ENCODE data around the gene BCAP31. TPM values are rescaled to one million over a fixed set of nuclear protein-coding genes. Genes with fewer than 3 reads are reported as not detected.

BCAP31 gene
- total and polyA plus RNA-seq, 4 donors, result 101 to 130 (median 123) TPM

GRCh38 chrX:153769158-153769864 lies 45.1 kb upstream of the BCAP31 start:
- Histone ChIP-seq H3K27me3 (ENCODE audit: control insufficient read depth in 1 of 2, insufficient read depth in 2 of 2, low read length in 1 of 2) (no peaks in the 10 kb centered on the region), H3K27ac (ENCODE audit: low read depth in 1 of 2, low read length in 2 of 2) (no peak overlapping the region), H3K4me1 (ENCODE audit: control insufficient read depth in 1 of 2, insufficient read depth in 2 of 2, low read length in 2 of 2) (no peaks in the 10 kb centered on the region), H3K36me3 (ENCODE audit: control insufficient read depth in 1 of 2, insufficient read depth in 2 of 2, low read length in 1 of 2) (no peaks in the 10 kb centered on the region), H3K4me3 (ENCODE audit: low read length in 2 of 2) (no peak overlapping the region), H3K9me3 (ENCODE audit: control insufficient read depth, low read length) (no peaks in the 10 kb centered on the region)
- peak; percentile 36 to 70 for DNase-seq
- WGBS, 2 donors, result 87 to 95% methylated on average over 22 to 23 of the region's 23 CpGs
- intact Hi-C loops (cut with DNase I), result no loop called here
- ATAC-seq (ENCODE audit: low FRiP score), result no peak

GRCh38 chrX:153768311-153769157 lies 44.3 kb upstream of the BCAP31 start:
- ATAC-seq (ENCODE audit: low FRiP score) (no peak), DNase-seq (peak; percentile 44 to 73)
- Histone ChIP-seq H3K4me1 (ENCODE audit: control insufficient read depth in 1 of 2, insufficient read depth in 2 of 2, low read length in 2 of 2) (no peaks in the 10 kb centered on the region), H3K27me3 (ENCODE audit: control insufficient read depth in 1 of 2, insufficient read depth in 2 of 2, low read length in 1 of 2) (no peaks in the 10 kb centered on the region), H3K9me3 (ENCODE audit: control insufficient read depth, low read length) (no peaks in the 10 kb centered on the region), H3K4me3 (ENCODE audit: low read length in 2 of 2) (no peak overlapping the region), H3K36me3 (ENCODE audit: control insufficient read depth in 1 of 2, insufficient read depth in 2 of 2, low read length in 1 of 2) (no peaks in the 10 kb centered on the region), H3K27ac (ENCODE audit: low read depth in 1 of 2, low read length in 2 of 2) (no peak overlapping the region)
- intact Hi-C loops (cut with DNase I), result no loop called here
- 87% methylated on average over 22 of the region's 22 CpGs for WGBS, 2 donors

- no peaks in the 10 kb centered on the region for H3K27me3 ChIP-seq (ENCODE audit: control insufficient read depth in 1 of 2, insufficient read depth in 2 of 2, low read length in 1 of 2)
- WGBS, 2 donors, result 94 to 97% methylated on average over 17 to 20 of the region's 20 CpGs
- no peaks in the 10 kb centered on the region for H3K4me1 ChIP-seq (ENCODE audit: control insufficient read depth in 1 of 2, insufficient read depth in 2 of 2, low read length in 2 of 2)
- no peaks in the 10 kb centered on the region for H3K36me3 ChIP-seq (ENCODE audit: control insufficient read depth in 1 of 2, insufficient read depth in 2 of 2, low read length in 1 of 2)
- H3K9me3 ChIP-seq (ENCODE audit: control insufficient read depth, low read length), result no peaks in the 10 kb centered on the region
- DNase-seq (peak; percentile 41 to 74), ATAC-seq (ENCODE audit: low FRiP score) (no peak)
- no peak overlapping the region for H3K27ac ChIP-seq (ENCODE audit: low read depth in 1 of 2, low read length in 2 of 2)
- intact Hi-C loops (cut with DNase I), result no loop called here
- no peak overlapping the region for H3K4me3 ChIP-seq (ENCODE audit: low read length in 2 of 2)
Measured at GRCh38 chrX:153767674-153768055, 43.5 kb upstream of the BCAP31 start.

GRCh38 chrX:153766871-153767673 lies 42.9 kb upstream of the BCAP31 start:
- intact Hi-C loops (cut with DNase I), result no loop called here
- no peaks in the 10 kb centered on the region for H3K9me3 ChIP-seq (ENCODE audit: control insufficient read depth, low read length)
- ATAC-seq (ENCODE audit: low FRiP score), result no peak
- H3K27ac ChIP-seq (ENCODE audit: low read depth in 1 of 2, low read length in 2 of 2), result no peak overlapping the region
- DNase-seq, result peak; percentile 50 to 76
- no peaks in the 10 kb centered on the region for H3K4me1 ChIP-seq (ENCODE audit: control insufficient read depth in 1 of 2, insufficient read depth in 2 of 2, low read length in 2 of 2)
- WGBS, 2 donors, result 84 to 91% methylated on average over 56 of the region's 56 CpGs
- no peak overlapping the region for H3K4me3 ChIP-seq (ENCODE audit: low read length in 2 of 2)
- H3K27me3 ChIP-seq (ENCODE audit: control insufficient read depth in 1 of 2, insufficient read depth in 2 of 2, low read length in 1 of 2), result no peaks in the 10 kb centered on the region
- H3K36me3 ChIP-seq (ENCODE audit: control insufficient read depth in 1 of 2, insufficient read depth in 2 of 2, low read length in 1 of 2), result no peaks in the 10 kb centered on the region

DNA sequence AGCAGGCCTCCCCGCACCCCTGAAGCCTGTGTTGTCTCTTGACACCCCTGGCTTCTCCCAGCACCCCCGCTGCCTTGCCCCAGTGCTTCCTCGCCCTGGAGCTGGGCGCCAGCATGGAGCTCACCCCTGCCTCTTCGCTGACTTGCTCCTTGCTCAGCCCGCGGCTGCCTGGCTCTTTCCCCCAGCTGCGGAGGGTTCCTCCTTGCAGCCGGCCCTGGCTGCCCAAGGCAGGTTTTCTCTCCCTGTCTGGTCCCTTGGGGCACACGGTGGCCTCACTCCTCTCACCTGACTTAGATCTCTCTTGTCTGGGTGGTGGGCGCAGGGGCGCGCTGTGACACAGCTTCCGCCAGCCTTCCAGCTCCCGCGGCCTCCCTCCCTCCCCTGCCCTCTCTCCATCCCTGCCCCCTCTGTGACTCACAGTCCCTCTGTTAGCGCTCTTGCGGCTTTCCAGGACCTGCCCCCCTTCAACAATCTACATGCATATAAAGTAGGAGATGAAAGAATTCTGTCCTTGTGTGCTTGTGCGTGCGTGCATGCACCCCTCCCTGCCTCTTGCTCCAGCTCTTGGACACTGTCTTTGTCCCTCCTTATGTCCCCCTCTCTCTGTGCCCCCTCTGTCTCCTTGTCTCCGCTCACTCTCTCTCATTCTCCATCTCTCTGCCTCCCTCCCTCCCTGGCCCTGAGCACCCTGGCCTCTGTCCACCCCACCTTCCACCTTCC lies 42.1 kb upstream of the BCAP31 start:
- peak; percentile 8 for ATAC-seq (ENCODE audit: low FRiP score)
- no peak overlapping the region for H3K4me3 ChIP-seq (ENCODE audit: low read length in 2 of 2)
- no peaks in the 10 kb centered on the region for H3K4me1 ChIP-seq (ENCODE audit: control insufficient read depth in 1 of 2, insufficient read depth in 2 of 2, low read length in 2 of 2)
- peak overlapping the region in 1 of 2 donors; percentile 57 for H3K27ac ChIP-seq (ENCODE audit: low read depth in 1 of 2, low read length in 2 of 2)
- DNase-seq, result peak; percentile 52 to 79
- 39 to 60% methylated on average over 20 to 21 of the region's 21 CpGs for WGBS, 2 donors
- no peaks in the 10 kb centered on the region for H3K27me3 ChIP-seq (ENCODE audit: control insufficient read depth in 1 of 2, insufficient read depth in 2 of 2, low read length in 1 of 2)
- H3K36me3 ChIP-seq (ENCODE audit: control insufficient read depth in 1 of 2, insufficient read depth in 2 of 2, low read length in 1 of 2), result no peaks in the 10 kb centered on the region
- no peaks in the 10 kb centered on the region for H3K9me3 ChIP-seq (ENCODE audit: control insufficient read depth, low read length)
- intact Hi-C loops (cut with DNase I), result no loop called here

DNA sequence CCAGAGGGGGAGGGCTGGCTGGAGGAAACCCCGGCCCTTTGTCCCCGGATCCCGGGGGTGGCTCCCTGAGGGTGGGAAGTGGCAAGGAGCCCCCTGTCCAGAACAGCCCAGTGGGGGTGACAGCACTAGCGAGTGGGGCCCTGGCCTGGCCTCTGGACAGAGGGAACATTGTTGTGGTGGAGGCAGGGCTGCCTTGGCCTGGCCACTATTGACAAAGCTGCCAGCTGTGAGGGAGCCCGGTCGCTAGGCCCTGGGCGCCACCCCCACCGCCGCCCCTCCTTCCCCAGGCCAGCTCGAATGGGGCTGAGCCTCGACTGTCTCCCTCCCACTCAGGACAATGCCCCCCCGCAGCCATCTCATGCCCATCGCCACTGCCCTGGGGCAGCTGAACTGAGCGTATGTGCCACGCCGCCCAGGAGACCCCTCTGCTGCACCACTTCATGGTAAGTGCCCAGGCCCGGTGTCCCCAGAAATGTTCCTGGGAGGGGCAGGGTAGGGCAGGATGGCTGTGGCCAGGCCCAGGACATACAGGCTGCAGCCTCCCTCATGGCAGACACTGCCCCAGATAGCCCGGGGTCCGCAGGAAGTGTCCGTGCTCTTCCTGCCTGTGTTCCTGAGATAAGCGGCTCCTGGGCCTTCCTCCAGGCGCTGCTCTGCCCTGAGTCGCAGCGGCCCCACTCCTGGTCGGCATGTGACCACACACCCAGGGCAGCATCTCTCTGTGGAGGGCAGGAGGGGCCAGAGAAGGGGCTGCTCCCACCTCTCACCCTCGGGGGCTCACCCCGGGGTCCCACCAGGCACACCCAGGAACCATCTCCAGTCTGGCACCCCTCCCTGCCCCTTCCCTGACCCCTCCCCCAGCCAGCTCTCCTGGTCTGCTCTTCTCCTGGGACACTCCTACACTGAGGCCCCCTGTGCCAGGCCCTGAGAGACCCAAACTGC lies 41.2 kb upstream of the BCAP31 start:
- intact Hi-C loops (cut with DNase I), result loop anchor here in 1 of 2 donors (2.0 kb wide), 1 partner anchor 187 kb away; no protein-coding TSS in a partner anchor
- no peaks in the 10 kb centered on the region for H3K36me3 ChIP-seq (ENCODE audit: control insufficient read depth in 1 of 2, insufficient read depth in 2 of 2, low read length in 1 of 2)
- peak overlapping the region in 1 of 2 donors; percentile 57 for H3K27ac ChIP-seq (ENCODE audit: low read depth in 1 of 2, low read length in 2 of 2)
- H3K9me3 ChIP-seq (ENCODE audit: control insufficient read depth, low read length), result no peaks in the 10 kb centered on the region
- ATAC-seq (ENCODE audit: low FRiP score) (peak; percentile 20), DNase-seq (peak in 1 of 2 donors; percentile 50)
- no peaks in the 10 kb centered on the region for H3K27me3 ChIP-seq (ENCODE audit: control insufficient read depth in 1 of 2, insufficient read depth in 2 of 2, low read length in 1 of 2)
- no peaks in the 10 kb centered on the region for H3K4me1 ChIP-seq (ENCODE audit: control insufficient read depth in 1 of 2, insufficient read depth in 2 of 2, low read length in 2 of 2)
- H3K4me3 ChIP-seq (ENCODE audit: low read length in 2 of 2), result no peak overlapping the region
- WGBS, 2 donors, result 51 to 66% methylated on average over 27 of the region's 27 CpGs

DNA sequence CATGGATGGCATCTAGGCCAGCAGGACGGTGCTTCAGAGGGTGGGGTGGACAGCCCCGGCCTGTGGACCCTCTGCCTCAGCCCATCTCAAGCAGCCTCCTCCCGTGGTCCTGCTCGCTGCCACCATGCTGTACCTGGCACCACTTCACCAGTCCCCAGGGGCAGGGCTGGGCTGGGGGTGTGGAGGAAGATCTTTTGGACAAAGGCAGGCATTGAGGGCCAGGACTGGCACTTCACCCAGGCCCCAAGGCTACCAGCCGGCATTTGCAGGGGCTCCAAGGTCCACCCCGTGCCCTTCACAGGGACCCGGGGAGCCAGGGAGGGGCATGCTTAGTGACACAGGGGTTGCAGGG lies 40.6 kb upstream of the BCAP31 start:
- Histone ChIP-seq H3K36me3 (ENCODE audit: control insufficient read depth in 1 of 2, insufficient read depth in 2 of 2, low read length in 1 of 2) (no peaks in the 10 kb centered on the region), H3K9me3 (ENCODE audit: control insufficient read depth, low read length) (no peaks in the 10 kb centered on the region), H3K27me3 (ENCODE audit: control insufficient read depth in 1 of 2, insufficient read depth in 2 of 2, low read length in 1 of 2) (no peaks in the 10 kb centered on the region), H3K4me3 (ENCODE audit: low read length in 2 of 2) (no peak overlapping the region), H3K27ac (ENCODE audit: low read depth in 1 of 2, low read length in 2 of 2) (no peak overlapping the region), H3K4me1 (ENCODE audit: control insufficient read depth in 1 of 2, insufficient read depth in 2 of 2, low read length in 2 of 2) (no peaks in the 10 kb centered on the region)
- ATAC-seq (ENCODE audit: low FRiP score), result no peak
- intact Hi-C loops (cut with DNase I), result loop anchor here (2.0 to 5.0 kb wide), 3 partner anchors 173 to 188 kb away; partner anchors contain the start of gene NAA10 (in 1 of the 2)
- DNase-seq, result peak; percentile 41 to 73
- WGBS, 2 donors, result 71 to 83% methylated on average over 7 of the region's 7 CpGs

Data from aorta (tissue), 5 donors.